ENCODE results near the gene CDC42BPA. TPM values are rescaled to one million over a fixed set of nuclear protein-coding genes. Genes with fewer than 3 reads are reported as not detected.
"Not testable (repeated sequence)": the region's sequence is repeated elsewhere in the genome, so short reads cannot be mapped to it uniquely, and the experiment has no call there.

Gene CDC42BPA
- polyA plus RNA-seq, 3 donors, result 36.9 to 40.2 (median 40.0) TPM

- DNase-seq, result no peak
These were observed 182.0 kb downstream of the CDC42BPA start for GRCh38 chr1:227136210-227136820.

- no peak for DNase-seq
These were observed 183.5 kb downstream of the CDC42BPA start for GRCh38 chr1:227134686-227135314.

- not testable (repeated sequence) for DNase-seq
These were observed 185.6 kb downstream of the CDC42BPA start for GRCh38 chr1:227132695-227133094.

GRCh38 chr1:227131193-227131592, 187.1 kb downstream of the CDC42BPA start:
- no peak for DNase-seq

GRCh38 chr1:227127891-227128290, 190.4 kb downstream of the CDC42BPA start:
- no peak for DNase-seq

GRCh38 chr1:227125929-227126545, 192.3 kb downstream of the CDC42BPA start:
- no peak for DNase-seq

GRCh38 chr1:227124473-227124872, 193.8 kb downstream of the CDC42BPA start:
- no peak for DNase-seq

DNA sequence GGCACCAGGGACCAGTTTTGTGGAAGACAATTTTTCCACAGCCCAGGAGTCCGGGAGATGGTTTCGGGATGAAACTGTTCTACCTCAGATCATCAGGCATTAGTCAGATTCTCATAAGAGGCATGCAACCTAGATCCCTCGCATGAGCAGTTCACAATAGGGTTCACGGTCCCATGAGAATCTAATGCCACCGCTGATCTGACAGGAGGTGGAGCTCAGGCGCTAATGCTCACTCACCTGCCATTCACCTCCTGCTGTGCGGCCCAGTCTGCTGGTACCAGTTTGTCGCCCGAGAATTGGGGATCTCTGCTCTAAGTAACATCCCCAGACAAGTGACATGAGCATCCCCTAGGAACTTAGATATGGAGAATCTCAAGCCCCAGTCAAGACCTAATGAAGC, 197.5 kb downstream of the CDC42BPA start:
- DNase-seq, result no peak

DNA sequence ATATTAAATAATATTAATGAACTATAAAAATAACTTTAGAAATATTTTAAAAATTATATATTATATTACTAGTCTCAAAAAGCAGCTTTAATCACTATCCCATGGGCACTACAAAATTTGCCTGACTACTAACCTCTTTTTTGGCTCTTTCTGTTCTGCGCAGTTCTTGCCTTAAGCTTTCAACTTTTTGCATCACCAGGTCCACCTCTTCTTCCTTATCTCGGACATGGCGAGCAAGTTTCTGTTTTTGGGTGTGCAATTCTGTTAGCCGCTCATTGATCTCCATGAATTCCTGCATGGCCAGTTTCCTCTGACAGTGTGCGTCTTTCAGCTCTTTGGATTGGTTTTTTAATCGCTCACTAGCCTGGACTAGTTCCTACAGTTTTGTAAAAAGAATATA, 205.8 kb downstream of the CDC42BPA start:
- no peak for DNase-seq

- DNase-seq, result no peak
These were observed 206.5 kb downstream of the CDC42BPA start for GRCh38 chr1:227111782-227112181.

- not testable (repeated sequence) for DNase-seq
These were observed 213.0 kb downstream of the CDC42BPA start for GRCh38 chr1:227105291-227105690.

- no peak for DNase-seq
These were observed 216.2 kb downstream of the CDC42BPA start for GRCh38 chr1:227102056-227102455.

DNA sequence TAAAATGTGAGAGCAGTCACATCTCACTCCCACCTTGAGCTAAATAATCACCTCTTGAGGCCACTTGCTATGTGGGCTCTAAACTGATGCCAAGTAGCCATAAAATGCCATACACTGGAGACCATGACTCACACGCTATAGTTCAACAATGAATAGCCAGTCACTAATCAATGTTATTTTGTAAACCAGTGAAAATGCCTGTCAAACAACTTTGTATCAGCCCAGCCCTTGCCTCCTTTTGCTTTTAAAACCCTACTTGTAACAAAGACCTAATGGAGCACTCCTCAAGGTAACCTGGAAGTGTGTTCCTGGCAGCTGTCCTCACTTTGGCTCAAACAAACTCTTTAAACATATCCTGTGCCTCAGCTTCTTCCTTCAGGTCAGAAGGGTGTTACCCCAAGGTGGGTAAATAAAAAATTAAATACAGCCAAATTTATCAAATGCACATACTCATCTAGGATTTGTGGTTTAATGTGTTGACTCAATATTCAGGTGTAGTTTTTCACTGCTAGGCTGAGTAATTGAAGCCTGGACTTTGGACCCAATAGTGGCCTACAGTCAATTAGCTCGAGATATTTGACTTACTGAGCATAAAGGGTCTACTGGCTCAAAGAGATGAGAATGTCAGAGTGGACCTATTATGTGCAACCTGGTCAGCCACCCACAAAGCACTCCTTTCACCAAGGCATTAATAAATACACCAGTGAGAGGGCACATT, 223.9 kb downstream of the CDC42BPA start:
- DNase-seq, result no peak

- DNase-seq, result no peak
These were observed 225.0 kb downstream of the CDC42BPA start for GRCh38 chr1:227093309-227093708.

DNA sequence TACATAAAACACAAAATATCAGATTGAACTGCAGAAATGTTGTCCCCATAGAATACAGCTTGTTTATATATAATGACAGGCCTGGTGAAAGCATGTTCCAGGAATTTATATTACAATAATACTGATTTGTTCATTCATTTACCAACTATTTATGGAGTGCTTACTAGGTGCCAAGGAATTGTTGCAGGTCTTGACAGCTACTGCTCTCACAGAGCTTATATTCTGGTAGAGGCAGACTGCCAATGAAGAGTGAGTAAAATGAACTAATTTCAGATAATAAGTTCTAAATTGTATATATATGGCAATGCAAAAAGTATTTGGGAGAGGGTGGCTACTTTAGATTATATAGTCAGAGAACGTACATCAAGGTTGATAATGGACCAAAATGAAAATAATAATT, 226.2 kb downstream of the CDC42BPA start:
- no peak for DNase-seq

DNA sequence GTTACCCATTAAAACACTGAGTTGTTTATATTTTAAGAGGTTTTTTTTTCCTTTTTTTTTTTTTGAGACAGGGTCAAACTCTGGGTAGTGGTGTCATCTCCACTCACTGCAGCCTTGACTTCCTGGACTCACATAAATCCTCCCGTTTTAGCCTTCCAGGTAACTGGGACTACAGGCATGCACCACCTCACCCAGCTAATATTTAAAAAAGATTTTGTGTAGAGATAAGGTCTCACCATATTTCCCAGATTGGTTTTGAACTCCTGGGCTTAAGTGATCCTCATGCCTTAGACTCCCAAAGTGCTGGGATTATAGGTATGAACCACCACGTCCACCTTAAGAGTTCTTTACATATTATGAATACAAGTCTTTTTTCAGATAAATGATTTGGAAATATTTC, 231.7 kb downstream of the CDC42BPA start:
- DNase-seq, result no peak

DNA sequence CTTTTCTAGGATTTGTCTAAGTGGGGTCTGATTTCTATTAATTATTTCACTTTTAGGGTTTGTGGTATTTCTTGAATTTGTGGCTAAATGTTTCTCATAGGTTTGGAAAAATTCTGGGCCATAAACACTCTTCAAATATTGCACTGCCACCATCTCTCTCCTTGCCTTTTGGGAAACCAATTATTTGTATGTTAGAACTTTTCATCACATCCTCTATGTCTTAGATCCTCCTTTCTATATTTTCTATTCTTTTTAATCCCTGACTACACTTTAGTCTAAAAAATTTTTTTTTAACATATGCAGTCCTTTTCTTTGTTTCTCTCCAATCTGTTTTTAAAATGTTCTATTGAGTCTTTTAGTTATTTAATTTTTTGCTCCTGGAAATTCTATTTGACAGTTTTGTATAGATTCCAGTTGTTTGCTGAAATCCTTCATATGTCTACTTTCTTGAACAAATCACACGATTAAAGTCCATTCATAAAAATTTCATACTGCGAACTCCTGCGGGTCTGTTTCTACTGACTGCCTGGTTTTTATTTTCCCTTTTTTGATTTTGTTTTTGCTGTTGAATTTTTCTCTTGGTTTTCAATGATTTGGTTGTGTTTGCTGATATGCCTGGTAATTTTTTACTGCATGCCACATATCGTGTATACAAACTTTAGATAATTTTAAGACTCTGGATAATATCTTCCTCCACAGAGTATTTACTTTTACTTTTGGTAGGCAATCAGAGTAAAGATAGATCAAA, 235.1 kb downstream of the CDC42BPA start:
- DNase-seq, result no peak

DNA sequence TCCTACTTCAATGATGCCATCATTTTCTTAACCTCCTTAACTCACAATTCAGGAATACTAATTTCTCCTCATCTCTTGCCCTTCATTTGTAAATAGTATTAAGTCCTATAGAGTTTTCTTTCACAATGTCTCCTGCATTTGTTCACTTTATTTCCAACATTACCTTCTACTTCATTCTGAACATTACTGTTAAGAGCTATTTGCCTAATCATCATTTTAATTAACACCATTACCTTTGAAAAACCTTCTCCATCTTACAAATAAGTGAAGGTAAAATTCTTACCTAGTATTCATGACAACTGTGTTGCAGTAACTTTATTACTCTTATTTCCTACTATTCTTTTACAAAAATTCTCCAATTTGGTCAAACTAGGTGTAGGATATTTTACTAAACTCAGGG, 240.5 kb downstream of the CDC42BPA start:
- no peak for DNase-seq

DNA sequence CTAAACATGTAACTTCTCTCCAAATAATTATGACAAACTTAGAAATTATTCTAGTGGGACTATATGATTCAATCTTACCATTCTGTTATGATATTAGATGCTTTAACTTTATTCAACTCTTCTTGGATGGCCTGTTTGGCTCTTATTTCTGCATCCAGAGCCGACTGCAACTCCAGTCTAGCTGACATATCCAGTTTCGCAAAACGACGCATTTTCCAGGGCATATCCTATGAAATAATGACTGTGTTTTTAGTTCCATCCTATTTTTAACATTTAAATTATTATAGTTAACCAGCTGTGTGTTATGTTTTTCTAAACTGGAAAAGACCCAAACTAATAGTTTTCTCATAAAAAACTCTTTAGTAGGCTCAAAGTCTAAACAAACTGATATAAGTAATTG, 244.5 kb downstream of the CDC42BPA start:
- no peak for DNase-seq

DNA sequence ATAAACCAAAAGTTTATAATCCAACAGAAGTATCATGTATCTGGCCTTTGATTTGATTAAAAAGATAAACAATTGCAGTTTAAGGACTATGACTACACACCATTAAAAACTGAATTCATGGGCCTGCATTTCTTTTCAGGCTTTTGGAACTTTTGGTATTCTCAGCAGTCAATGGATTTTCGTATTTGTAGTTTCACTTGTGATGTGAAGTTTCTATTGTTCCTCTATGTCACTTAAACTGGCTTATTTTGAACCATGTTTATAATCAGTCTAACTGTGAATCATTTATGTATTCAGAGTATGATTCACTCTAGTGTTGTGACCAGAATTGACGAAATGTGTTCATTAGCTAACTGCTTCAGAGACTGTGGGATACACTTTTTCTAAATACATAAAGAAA, 245.3 kb downstream of the CDC42BPA start:
- DNase-seq, result no peak

DNA sequence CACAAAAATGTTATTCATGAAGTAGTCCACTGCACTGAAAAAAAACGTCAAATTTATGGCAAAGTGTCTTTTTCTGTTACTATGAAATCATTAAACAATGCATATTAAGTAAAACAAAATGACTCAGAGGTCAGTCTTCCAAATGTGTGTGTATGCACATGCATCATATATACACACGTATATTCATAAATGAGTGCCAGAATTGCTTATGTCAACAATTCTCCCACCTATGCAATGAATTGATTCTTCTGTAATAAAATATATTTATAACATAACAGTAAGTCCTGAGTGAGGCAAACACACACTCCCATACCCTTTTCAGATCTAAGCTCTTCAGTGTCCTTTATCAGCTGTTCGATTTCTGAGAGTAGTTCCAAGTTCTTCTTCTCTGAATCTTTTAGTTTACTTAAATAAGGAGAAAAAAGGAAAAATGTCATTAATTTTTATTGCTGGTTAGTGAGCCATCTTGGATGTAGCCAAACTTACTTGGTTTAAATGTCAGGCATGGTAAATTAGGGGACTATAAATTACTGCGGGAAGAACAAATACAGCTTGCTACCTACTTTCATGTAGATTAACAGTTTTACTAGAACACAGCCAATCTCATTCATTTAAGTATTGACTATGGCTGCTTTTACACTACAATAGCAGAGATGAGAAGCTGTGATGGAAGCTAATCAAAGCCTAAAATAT, 246.3 kb downstream of the CDC42BPA start:
- no peak for DNase-seq

Data from renal pelvis (tissue), 4 donors.